Measurements from ENCODE around the gene PLEKHO2. TPM values are rescaled to one million over a fixed set of nuclear protein-coding genes. Genes with fewer than 3 reads are reported as not detected.

PLEKHO2 gene
- polyA plus RNA-seq, 4 donors, result 16.5 to 20.5 (median 17.7) TPM

DNA sequence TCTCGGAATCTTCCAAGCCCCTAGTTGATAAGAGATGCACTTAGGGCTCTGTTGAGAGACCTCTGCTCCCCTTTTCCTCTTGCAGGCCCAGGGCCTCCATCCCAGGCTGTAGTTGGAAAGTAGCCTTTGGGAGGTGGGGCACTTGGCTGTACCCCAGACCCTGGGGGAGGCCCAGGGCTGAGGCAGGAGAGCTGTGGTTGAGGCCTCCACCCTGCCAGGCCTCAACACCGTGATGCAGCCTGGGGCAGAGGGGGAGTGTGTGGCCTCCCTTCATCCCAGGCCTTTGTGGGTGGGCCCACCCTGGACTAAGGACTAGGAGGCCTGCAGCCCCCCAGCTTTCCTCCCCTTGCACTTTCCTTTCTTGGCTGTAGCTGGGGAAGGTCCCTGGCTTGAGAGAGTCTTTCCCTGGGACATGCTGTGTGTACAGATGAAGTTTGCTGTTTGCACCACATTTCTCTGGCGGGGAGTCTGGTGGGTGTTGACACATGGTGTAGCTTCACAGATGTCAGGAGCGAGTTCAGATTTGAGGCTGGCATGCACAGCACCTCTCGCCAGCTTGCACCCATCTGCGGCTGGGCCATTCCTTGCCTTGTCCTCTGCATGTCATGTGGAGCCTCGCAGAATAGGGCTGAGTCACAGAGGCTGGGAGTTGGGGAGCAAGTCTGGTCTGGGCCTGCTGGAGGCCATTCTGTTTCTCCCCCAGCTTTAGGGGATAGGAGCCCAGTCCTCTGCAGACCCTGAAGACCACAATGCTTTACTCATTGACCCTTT lies 13.7 kb downstream of the PLEKHO2 start:
- DNase-seq (ENCODE audit: low read depth in 4 of 4, low spot score in 3 of 4), result no peak

DNA sequence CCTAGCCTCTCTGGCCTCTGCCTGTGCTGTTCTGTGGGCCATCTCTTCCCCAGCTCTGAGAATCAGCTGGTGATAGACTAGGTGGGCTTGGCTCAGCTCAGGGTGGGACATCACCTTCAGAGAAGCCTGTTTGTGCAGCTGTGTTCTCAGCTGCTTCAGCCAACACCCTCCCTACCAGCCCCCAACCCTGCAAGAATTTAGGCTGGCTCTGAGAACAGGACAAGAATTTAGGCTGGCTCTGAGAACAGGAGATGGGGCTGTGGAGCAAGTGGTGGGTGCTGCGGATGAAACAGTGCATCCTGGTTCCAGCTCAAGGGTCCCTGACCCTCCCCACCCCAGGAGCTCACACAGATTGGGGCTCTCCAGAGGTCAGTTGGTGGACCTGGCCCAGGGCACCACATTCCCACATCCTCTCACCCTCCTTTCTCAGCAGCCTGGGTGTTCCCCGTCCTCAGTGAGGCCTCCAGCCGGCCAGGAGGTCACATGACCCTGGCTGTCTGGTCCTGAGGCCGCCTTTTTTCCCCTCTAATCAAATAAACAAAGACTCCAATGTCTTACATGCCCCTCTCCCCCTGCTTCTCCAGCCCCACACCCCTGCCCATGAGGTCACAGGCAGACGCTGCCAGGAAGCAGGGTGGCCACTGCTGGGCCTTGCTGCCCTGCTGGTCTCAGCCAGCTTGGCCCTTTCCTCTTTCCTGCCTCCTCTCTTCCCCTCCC lies 14.9 kb downstream of the PLEKHO2 start:
- no peak for DNase-seq (ENCODE audit: low read depth in 4 of 4, low spot score in 3 of 4)

DNA sequence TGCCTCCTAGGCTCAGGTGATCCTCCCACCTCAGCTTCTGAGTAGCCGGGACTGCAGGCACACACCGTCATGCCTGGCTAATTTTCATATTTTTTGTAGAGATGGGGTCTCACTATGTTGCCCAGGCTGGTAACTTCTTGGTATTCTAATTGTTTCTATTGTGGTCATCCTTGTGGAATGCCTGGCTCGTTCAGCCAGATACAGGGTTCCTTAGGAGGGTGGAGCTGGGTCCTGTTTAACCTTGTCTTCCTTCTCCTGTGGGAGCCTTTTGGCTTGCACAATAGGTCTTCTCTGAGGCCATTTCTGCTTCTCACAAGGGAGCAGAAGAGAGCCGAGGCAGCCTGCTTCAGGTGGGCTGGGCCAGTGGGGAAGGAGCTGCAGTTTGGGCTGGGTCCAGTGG lies 15.7 kb downstream of the PLEKHO2 start:
- DNase-seq (ENCODE audit: low read depth in 4 of 4, low spot score in 3 of 4), result no peak

DNA sequence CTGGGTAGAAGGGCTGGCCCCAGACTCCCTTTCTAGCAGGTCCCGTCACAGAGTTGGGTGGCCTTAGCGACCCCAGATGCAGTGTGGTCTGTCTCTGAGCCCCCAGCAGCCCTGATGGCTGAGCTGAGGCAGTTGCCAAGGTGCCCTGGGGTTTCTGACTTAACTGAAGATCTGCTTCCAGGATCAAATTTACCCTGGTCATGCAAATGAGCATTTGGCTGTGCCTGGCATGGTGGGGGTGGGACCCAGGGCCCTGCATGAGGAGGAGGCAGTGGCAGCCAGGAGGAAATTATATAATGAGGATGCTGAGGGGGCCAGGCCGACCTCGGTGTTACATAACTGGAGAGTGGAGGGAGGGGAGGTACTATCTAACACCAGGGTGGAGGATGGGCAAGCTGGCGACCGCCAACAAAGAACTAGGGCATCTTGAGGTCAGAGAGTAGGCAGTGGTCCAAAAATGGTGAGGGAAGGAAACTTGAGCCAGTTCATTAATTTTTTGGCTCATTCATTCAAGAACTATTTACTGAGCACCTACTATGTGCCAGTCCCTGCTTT lies 16.4 kb downstream of the PLEKHO2 start:
- DNase-seq (ENCODE audit: low read depth in 4 of 4, low spot score in 3 of 4), result no peak

DNA sequence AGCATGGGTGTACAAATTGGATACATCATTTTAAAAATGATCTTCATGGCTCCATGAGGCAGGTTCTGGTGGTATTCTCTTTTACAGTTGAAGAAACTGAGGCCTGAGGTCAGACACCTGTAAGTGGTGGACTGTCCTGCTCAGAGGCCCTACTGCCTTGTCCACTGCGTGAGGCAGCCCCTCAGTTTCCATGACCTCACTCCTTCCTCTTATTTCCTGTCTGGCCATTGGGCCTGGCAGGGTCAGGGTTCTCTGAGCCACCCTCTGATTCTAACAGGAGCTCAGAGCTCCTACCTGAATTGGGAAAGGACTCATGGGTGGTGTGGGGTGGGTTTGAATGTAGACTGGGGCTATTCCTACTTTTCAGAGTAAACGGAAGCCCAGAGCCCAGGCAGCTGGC lies 17.5 kb downstream of the PLEKHO2 start:
- no peak for DNase-seq (ENCODE audit: low read depth in 4 of 4, low spot score in 3 of 4)

DNA sequence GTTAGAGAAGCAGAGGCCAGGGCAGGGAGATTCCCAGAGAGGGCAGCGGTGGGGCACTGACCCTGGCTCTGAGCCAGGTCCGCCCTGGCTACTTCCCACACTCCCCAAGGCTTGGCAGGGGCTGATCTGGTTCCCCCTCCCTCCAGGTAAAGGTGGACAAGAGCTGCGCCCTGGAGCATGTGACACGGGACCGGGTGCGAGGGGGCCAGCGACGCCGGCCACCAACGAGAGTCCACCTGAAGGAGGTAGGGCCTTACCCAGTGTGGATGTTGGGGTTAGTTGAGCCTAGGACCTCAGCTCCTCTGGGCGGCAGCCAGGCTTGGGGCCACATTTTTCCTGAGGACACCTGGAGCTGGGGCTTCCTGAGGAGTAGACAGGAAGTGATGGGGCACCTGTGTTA lies 19.6 kb downstream of the PLEKHO2 start:
- no peak for DNase-seq (ENCODE audit: low read depth in 4 of 4, low spot score in 3 of 4)

DNA sequence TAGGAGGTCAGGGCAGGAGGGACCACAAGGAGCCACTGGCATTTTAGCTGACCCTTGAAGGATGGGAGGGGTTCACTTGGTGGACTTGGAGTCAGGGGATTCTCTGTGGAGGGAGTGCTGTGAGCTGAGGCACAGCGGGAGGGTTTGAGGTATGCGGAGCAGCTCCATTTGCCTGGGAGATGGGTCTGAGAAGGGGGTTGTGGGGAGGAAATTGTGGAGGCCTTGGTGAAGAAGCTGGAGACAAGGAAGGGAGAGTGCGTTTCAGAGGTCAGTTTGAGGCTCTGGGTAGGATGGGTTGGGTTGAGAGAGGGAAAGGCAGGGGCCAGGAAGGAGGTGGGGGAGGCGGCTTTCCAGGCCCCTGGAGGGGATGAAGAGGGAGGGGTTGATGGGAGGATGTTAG lies 20.2 kb downstream of the PLEKHO2 start:
- DNase-seq (ENCODE audit: low read depth in 4 of 4, low spot score in 3 of 4), result no peak

DNA sequence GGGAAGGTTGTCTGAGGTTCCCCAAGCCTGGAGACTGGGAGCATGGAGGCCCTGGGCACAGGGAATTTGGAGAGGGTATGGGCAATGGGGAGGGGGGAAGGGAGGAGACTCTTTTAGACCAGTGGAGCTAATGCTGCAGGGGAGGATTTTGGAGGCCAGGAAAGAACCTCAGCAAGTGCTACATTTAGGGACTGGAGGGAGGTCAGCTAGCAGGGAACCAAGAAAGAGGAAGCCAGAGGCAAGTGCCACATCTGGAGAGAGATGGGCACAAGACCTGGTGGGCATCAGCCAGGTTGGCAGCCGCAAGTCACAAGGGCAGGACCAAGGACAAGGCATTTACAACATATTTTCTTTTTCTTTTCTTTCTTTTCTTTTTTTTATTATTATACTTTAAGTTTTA lies 20.7 kb downstream of the PLEKHO2 start:
- no peak for DNase-seq (ENCODE audit: low read depth in 4 of 4, low spot score in 3 of 4)

DNA sequence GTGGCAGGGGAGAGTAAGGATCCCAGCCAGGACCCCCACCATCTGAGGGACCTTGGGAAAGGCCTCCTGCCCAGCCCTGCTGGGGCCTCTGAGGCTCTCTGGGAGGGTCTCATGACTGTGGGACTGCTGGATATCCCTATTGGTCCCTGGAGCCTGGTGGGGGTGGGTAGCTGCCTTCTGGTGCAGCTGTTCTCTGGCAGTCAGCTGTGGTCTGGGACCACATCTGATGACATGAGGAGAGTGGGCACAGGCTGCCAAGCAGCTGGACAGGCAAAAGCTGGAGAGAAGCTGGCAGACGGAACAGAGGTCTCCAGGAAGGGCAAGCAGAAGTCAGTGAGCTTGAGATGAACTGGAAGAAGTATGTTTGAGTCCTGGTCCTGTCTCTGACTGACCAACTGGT lies 22.4 kb downstream of the PLEKHO2 start:
- DNase-seq (ENCODE audit: low read depth in 4 of 4, low spot score in 3 of 4), result no peak

DNA sequence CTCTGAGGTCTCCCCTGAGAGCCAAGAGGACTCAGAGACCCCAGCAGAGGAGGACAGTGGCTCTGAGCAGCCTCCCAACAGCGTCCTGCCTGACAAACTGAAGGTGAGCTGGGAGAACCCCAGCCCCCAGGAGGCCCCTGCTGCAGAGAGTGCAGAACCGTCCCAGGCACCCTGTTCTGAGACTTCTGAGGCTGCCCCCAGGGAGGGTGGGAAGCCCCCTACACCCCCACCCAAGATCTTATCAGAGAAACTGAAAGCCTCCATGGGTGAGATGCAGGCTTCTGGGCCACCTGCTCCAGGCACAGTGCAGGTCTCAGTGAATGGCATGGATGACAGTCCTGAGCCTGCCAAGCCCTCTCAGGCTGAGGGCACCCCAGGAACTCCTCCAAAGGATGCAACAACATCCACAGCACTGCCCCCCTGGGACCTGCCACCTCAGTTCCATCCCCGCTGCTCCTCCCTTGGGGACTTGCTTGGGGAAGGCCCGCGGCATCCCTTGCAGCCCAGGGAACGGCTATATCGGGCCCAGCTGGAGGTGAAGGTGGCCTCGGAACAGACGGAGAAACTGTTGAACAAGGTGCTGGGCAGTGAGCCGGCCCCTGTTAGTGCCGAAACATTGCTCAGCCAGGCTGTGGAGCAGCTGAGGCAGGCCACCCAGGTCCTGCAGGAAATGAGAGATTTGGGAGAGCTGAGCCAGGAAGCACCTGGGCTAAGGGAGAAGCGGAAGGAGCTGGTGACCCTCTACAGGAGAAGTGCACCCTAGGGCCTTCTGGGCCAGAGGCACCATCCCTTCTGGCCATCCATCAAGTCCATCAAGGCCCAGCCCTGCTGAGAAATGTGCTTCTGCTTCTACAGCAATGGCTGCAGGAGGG lies 23.6 kb downstream of the PLEKHO2 start:
- DNase-seq (ENCODE audit: low read depth in 4 of 4, low spot score in 3 of 4), result no peak

DNA sequence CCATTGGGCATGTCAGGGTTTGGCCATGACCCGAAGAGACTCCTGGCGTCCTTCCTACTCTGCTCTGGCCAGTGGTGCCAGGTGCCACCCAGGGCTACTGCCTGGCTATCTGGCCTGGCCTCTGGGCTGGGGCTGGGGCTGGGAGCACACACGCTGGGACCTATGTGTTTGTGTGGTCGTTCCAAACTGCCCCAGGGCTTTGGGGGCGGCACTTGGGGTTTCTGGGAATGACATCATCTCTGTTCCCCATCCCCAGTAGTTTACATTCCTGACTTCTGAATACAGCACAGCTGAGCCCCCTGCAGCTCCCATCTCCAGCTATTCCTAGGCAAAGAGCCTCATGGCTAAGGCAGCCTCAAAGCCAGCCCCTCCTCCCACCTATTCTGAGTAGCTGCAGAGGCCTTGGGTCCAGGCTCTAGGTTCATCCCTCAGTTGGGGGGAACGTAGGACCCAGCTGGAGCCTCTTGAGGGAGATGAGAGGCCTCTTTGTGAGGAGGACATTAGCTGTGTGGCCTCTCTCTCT lies 24.3 kb downstream of the PLEKHO2 start:
- no peak for DNase-seq (ENCODE audit: low read depth in 4 of 4, low spot score in 3 of 4)

DNA sequence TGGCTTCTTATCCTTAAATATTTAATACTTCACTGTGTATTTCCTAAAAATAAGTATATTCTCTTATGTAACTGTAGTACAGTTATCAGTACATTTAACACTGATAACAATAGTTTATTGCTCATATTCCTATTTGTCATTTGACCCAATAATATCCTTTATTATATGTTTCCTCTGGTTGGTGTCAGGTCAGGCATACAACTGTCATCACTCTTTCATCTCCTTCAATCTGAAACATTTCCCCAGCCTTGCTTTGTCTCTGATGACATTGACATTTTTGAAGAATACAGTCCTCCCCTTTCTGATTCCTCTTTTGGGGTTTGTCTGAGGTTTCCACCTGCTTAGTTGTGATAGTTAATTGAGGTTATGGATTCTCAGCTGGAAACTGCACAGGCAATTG lies 27.8 kb downstream of the PLEKHO2 start:
- DNase-seq (ENCODE audit: low read depth in 4 of 4, low spot score in 3 of 4), result no peak

DNA sequence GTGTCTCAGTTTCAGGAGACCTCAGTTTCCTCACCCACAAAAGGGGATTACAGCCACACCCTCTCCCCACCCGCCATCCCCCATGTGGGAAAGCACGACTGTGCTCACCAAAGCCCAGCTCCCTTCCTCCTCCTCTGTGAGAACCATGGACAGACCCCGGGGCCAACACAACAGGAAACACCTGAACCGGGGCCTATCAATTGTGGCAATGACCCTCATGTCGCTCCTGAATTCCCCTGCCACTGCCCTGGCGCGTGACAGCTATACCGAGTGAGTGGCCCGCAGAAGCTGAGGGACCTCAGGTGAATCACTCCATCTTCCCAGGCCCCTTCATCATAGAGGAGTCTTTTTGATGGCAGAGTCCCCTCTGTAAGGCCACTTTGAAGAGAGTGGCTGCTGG lies 28.6 kb downstream of the PLEKHO2 start:
- DNase-seq (ENCODE audit: low read depth in 4 of 4, low spot score in 3 of 4), result no peak

DNA sequence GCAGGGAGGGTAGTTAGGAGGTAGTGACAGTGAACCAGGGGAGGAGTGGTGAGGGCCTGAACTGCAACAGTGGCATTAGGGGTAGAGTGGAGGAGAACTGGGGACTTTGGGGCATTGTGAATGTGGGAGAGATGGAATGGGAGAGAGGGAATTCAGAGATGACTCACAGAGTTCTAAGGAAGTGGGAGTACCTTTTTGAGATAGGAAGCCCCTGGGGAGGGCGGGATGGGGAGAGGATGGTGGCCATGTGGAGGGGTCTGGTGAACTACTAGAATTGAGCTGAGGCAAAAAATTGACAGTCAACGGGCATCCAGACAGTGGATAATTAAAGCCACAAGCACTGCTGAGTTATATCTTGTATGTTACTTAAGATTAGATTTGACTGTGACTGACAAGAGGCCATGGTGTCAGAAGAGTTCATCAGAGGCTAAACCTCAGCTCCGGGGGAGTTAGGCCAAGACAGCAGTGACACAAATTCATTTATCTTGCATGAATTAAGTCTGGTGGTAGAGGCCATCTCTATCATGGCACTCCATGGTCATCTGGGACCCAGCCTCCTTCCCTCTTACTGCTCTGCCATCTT lies 34.0 kb downstream of the PLEKHO2 start:
- no peak for DNase-seq (ENCODE audit: low read depth in 4 of 4, low spot score in 3 of 4)

DNA sequence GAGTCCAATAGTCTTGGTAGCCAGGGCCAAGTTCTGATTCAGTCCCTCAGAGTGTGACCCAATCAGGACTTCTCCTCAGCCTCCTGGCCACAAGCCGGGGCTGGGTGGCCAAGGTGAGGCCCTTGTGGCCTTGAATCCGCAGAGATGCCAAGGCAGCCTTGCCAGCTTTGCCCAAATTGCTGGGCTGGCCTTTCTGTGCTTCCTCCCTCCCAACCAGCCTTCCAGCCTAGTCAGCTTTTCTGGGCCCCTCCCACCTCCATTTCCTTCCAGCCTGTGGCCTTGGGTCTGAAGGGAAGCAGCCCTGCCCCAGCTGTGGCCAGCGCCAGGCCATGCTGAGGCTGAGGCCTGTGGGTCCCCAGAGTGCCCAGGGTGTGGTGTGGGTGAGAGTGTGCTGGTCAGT lies 35.7 kb downstream of the PLEKHO2 start:
- no peak for DNase-seq (ENCODE audit: low read depth in 4 of 4, low spot score in 3 of 4)

DNA sequence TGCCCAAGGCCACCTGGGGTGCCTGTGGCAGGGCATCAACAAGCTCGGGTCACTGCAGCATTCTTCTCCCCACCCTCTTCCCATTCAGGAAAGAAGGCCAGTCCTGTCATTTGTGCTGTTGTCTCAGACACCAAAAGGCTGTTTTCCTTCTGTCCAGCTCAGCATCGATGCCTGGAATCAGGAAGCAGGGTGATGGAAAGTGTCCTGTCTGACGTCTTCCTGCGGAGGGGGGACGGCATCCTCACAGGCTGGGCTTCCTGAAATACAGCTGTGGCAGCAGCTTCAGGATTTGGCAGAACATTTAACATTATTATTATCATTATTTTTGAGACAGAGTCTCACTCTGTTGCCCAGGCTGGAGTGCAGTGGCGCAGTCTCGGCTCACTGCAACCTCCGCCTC lies 37.0 kb downstream of the PLEKHO2 start:
- no peak for DNase-seq (ENCODE audit: low read depth in 4 of 4, low spot score in 3 of 4)

DNA sequence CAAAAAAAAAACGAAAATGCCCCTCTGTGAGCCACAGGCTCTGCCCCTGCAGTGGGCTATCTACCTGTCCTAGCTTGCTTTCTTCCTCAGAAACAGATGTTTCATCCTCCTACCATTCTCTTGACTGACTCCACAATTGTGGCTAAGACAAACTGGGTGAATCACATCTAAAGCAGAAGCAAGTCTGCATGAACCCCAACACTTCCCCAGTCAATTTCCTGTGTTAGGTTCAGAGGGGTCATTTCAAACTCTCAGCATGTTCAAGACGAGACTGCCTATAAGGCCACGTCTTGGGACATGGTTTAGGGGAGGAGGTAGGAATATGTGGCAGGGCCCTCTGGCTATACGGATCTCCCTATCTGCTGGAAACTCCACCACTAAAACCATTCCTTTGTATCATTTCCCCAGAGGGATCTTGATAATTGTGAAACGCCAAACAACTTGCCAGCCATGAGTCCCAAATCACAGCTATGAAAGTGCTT lies 41.4 kb downstream of the PLEKHO2 start:
- DNase-seq (ENCODE audit: low read depth in 4 of 4, low spot score in 3 of 4), result no peak

DNA sequence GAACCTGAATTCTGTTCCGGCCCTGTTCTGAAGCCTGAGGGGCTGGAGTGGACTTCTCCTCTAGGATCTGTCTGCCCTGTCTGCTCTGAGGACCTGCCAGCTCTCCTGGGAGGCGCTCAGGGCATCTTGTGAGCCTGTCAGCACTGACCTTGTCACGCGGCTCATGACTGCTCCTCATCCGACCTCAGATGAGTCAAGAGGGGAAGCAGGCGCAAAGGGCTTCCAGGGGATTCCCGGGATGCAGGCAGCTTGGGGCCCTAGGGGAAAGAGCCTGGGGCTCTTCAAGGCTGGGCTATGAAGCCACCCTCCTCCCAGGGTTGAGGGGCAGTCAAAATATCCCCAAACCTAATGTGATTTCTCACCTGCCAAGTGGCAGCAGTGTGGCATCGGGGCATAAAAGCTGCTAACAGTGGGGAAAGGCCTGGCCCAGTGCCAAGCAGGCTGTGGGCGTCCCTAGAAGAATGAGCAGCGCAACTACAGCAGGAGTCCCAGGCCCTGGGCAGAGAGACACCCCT lies 42.3 kb downstream of the PLEKHO2 start:
- no peak for DNase-seq (ENCODE audit: low read depth in 4 of 4, low spot score in 3 of 4)

DNA sequence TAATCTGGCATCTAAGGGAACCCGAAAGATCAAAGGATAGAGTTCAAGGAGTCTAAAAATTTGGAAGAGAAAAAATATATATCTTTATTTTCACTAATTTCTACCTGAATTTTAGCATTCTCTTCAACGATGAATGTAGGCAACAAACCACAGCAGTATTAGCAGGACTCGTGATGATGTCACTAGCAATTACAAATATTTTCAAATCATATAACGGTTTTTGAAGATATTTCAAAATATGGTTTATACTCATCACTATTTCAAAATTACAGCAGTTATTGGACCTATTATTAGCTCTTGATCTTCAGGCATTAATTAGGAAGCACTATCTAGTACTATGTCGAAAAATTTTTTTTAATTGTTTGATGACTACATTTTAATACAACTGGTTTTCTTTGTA lies 43.0 kb downstream of the PLEKHO2 start:
- no peak for DNase-seq (ENCODE audit: low read depth in 4 of 4, low spot score in 3 of 4)

DNA sequence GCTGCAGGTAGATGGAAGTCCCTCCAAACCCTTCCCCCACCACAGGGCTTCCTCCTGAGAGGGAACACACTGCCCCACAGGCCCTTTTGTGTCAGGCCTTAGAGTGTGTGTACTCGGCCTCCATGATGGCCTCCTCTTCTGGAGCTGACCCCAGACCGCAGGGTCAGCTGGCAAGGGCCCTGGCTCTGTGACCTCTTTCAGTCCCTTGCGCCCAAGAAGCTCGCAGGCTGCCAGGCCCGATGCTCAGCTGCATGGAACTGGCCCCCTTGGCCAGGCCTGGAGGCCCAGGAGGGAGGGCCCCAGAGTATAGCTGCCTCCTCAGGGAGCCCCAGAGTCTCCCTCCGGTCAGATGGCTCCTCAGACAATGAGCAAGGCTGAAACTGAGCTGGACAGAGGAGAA lies 46.6 kb downstream of the PLEKHO2 start:
- no peak for DNase-seq (ENCODE audit: low read depth in 4 of 4, low spot score in 3 of 4)
